Inflammatory macrophage treated with lipopolysaccharide for 4 hours (primary cell): ENCODE results near the gene KCNIP4.

Experiments used
- DNase-seq: peaks from one replicate; pipeline ENCODE4 v3.0.0-alpha.2; 2020

The KCNIP4 gene

DNA sequence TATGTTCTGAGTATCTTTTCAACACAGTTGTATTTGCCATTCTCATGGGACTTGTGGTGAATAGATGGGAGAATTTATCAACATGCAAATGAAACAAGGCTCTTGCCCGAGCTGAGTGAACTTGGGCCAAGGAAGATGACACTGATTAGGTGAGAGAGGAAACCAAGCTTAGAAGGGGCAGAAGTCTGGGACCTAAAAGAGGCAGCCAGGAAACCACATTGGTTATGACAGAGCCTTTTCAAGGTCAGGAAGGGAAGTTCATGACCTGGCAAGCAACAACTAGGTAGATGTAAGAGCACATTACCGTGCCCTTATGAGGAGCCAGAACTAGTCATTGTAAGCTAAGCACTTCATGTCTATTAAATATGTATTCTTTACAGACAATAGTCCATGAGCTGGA lies 658.0 kb downstream of the KCNIP4 start:
- no peak for DNase-seq

DNA sequence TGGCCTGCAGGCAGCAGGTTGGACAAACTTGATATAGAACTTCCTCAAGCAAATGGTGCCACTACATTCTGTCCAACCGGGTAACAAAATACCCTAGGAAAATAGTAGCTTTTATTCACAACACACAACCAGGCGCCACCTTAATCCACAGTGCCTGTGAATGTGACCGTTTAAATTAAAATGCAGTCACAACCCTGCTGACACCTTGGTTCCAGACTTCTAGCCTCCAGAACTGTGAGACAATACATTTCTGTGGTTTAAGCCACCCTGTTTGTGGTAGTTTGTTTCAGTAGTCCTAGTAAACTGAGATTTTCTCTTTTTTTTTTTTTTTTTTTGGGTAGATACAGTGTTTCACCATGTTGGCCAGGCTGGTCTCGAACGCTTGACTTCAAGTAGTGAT lies 672.5 kb downstream of the KCNIP4 start:
- DNase-seq: no peak

DNA sequence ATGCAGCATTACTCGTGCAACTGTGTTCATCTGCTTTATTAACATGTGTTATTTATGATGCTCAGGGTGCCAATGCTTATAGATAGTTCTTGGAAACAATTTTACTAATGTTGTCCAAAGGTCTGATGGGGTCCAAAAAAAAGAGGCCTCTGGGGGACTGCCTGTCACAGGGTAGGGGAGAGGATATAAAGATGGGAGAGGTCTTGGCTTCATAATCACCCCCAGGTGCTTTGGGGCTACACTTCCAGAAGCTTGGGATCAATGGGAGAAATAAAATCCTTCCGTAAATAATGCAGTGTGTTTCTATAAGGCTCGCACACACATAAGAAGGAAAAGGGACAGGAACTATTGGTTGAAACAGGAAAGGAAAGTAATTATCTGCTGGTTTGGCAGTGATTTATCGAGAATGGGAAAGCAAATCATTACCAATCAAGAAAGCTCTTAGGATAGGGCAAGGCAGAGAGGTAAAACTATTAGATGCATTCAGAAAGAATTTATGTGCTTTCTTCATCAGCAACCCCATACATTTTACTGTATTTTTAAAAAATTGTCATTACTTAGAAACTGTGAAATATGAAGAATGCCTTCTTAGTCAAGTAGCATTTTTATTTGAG lies 677.0 kb downstream of the KCNIP4 start:
- no peak for DNase-seq

GRCh38 chr4:21248331-21248730 lies 700.2 kb downstream of the KCNIP4 start:
- no peak for DNase-seq

- DNase-seq: no peak
Measured at GRCh38 chr4:21242163-21242562, 706.4 kb downstream of the KCNIP4 start.

GRCh38 chr4:21226637-21227538 lies 721.7 kb downstream of the KCNIP4 start:
- no peak for DNase-seq

GRCh38 chr4:21211846-21212245 lies 736.7 kb downstream of the KCNIP4 start:
- no peak for DNase-seq

GRCh38 chr4:21209860-21210259 lies 738.7 kb downstream of the KCNIP4 start:
- DNase-seq: no peak

DNA sequence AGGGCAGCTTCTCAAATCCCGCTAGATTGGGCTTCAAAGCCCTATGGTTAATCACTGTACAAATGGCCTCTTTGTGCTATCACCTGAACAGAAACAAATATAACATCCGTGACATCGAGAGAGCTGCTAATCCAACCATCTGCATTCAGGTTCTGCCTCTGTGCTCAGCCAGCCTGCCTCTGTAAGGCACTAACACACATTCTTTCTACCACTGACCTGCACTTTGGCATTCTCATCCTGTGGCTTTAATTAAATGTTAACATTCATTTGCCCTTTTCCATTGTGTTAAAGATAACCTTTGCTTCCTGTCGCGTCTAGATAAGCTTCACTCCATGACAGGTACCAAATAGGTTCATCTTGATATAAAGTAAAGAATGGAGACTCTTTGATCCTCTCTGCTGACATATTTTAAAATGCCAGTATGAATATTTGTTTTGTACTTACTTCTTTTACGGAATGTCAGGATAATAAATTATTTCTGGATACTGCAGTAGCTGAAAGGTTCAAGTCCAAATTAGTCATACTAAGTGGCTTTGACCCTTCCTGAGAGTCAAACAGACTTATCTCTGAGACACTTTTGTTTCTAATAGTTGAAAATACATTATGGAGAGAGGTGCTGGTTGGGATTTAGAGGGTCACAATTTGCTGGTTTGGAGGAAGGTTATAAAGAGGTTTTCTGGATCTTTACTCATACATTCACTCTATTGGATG lies 742.6 kb downstream of the KCNIP4 start:
- no peak for DNase-seq

GRCh38 chr4:21203416-21203815 lies 745.2 kb downstream of the KCNIP4 start:
- DNase-seq: no peak

DNA sequence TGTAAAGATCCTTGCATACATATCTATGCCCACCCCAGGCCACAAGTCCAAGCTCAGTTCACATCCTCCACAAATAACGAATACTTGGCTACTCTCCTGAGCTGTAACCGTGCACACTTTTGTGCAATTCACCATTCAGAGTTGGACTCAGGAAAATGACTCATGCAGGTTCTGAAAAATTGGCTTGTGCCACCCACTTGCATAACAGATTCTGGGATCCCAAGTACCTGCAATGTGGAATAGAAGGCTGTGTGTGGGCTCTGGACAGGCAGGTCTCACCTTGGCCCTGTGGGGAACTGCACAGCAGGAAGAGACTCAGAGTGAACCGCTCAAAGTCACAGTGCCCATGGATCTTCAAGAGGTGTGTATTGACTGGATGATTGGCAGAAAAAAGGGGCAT lies 745.6 kb downstream of the KCNIP4 start:
- DNase-seq: no peak

DNA sequence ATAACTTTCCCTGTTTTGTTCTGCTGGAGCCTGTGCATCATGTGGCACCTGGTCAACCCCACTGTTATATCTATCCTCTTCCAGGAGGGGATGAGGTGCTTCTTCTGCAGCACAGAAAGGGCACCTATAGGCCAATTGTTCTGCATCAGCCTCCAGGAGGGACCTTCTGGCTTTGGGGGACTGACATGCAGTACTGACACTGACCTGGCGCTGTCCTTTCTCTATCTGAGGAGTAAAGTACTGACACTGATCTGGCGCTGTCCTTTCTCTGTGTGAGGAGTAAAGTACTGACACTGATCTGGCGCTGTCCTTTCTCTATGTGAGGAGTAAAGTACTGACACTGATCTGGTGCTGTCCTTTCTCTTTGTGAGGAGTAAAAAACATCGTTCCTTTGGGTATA lies 749.9 kb downstream of the KCNIP4 start:
- DNase-seq: no peak

DNA sequence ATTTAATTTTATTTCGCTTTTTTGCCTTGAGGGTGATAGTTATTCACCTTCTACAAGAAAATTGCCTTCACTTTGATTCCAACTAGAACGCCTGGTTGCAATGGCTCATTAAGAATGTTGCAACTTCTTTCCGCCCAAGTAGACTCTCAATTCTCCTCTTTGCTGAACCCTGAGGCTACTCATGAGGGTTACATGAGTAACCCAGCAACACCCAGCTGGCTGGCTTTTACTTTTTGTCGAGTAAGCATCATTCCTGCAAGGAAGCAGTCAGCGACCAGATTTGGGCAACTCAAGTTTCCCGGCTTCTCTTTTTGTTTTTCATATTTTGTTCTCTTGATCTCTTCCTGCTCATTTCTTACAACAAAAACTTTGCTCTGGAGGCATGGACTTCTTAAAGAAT lies 752.9 kb downstream of the KCNIP4 start:
- no peak for DNase-seq

- no peak for DNase-seq
Measured at GRCh38 chr4:21192367-21192766, 756.2 kb downstream of the KCNIP4 start.

GRCh38 chr4:21191317-21191716 lies 757.3 kb downstream of the KCNIP4 start:
- no peak for DNase-seq

DNA sequence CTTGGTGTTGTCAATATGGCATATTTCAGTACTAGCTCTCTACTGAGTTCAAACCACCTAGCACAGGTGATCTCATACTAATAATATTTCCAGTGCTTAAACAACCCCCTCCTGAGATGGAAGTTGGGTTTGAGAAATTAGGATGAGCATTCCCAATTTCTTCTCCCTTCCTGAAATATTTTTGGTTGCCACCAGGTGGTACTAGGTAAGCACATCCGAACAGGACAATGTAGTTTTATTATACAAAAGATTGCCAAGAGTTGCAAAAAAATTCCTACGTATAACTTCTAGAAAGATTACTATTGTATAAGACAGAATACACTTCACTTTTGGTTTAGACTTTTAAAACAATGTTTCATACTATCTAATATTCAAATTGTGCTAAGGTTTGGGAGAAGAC lies 763.8 kb downstream of the KCNIP4 start:
- DNase-seq: no peak

DNA sequence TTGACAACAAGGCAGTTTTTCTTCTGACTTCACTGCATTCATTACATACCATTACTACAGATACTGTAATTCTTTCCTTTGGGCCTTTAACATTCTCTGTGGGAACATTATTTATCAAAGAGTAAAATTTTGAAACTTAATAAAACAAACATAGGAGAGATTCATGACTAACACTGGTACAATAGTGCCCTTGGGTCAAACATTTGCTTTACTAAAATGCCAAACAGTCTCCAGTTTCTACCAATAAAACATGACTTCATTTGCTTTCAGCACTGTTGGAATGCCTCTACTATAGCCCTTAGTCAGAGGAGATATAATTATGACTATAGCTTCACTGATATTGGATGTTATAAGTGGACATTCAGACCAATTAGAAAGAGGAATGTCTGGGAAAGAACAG lies 766.9 kb downstream of the KCNIP4 start:
- DNase-seq: no peak

- DNase-seq: no peak
Measured at GRCh38 chr4:21177871-21178270, 770.7 kb downstream of the KCNIP4 start.

DNA sequence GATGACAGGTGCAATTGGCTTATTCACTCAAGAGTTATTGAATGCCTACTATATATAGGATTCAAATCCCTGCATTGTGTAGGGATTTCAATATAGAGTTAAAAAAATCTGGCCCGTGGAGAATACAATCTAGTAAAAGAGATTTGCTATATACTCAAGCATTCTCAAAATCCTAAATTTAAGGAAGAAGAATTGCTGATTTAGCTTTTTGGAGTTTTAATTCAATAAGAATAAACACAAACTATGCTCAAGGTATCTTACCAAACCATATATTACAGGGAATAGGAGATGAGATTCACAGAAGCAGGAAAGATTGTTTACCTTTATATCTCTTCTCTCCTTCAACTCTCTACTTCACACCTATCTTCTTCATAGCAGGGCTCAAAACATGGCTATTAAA lies 771.5 kb downstream of the KCNIP4 start:
- no peak for DNase-seq

DNA sequence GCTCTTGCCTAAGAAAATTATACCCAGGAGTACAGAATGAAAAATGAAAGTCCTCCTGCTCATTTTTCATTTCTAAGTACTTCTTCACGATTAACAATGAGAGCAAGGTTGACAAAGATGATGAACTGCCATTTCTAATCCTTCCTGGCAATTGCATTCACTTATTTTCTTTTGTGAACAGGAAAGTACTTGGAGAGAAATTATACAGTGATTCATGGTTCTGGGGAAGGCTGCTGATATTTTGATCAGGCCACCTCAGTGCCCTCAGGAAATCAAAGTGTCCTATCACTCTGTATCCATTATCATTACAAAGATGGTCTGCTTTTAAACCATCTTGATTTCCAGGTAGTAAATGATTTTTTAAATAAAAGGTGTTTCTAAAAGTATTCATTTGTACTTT lies 780.9 kb downstream of the KCNIP4 start:
- no peak for DNase-seq

GRCh38 chr4:21155367-21155766 lies 793.2 kb downstream of the KCNIP4 start:
- DNase-seq: no peak

- DNase-seq: no peak
Measured at GRCh38 chr4:21139327-21139726, 809.2 kb downstream of the KCNIP4 start.

GRCh38 chr4:21136051-21136630 lies 812.4 kb downstream of the KCNIP4 start:
- no peak for DNase-seq

- no peak for DNase-seq
Measured at GRCh38 chr4:21134994-21135393, 813.6 kb downstream of the KCNIP4 start.
